NCI-H187 (cell line): ENCODE measurements around the gene DNAJC18.
"Not testable (repeated sequence)": the region's sequence is repeated elsewhere in the genome, so short reads cannot be mapped to it uniquely, and the experiment has no call there.

ENCODE experiments used
- DNase-seq, 2 experiments: peaks; one replicate each; lab custom pipeline; 2025; lab: John Stamatoyannopoulos, UW

Gene DNAJC18

GRCh38 chr5:139439013-139439903 is at the start of gene DNAJC18:
DNAJC18 (minus strand) TSS chr5:139439525; CDS start chr5:139439445, 80 bp downstream.
- peak; percentile 88 to 90 for DNase-seq

GRCh38 chr5:139488260-139488659 is 48.9 kb upstream of the DNAJC18 start:
- DNase-seq, result no peak

- no peak for DNase-seq
These were observed 46.9 kb upstream of the DNAJC18 start for GRCh38 chr5:139486201-139486600.

GRCh38 chr5:139482890-139483208 is 43.5 kb upstream of the DNAJC18 start:
- DNase-seq, result not testable (repeated sequence)

GRCh38 chr5:139482050-139482889 is 42.9 kb upstream of the DNAJC18 start, which contains the start of gene STING1:
STING1 (minus strand) TSS chr5:139482758; CDS start chr5:139481704, 1,054 bp downstream.
- peak; percentile 89 to 90 for DNase-seq

GRCh38 chr5:139481580-139482049 is 42.3 kb upstream of the DNAJC18 start:
- no peak for DNase-seq

GRCh38 chr5:139481122-139481533 is 41.8 kb upstream of the DNAJC18 start:
- no peak for DNase-seq

- DNase-seq, result not testable (repeated sequence)
These were observed 40.4 kb upstream of the DNAJC18 start for GRCh38 chr5:139479729-139480128.

- not testable (repeated sequence) for DNase-seq
These were observed 39.5 kb upstream of the DNAJC18 start for GRCh38 chr5:139478657-139479423.

- DNase-seq, result no peak
These were observed 36.7 kb upstream of the DNAJC18 start for GRCh38 chr5:139475865-139476617.

GRCh38 chr5:139474890-139475791 is 35.8 kb upstream of the DNAJC18 start:
- DNase-seq, result peak; percentile 62 to 67

GRCh38 chr5:139473565-139473964 is 34.2 kb upstream of the DNAJC18 start:
- no peak for DNase-seq

GRCh38 chr5:139473105-139473504 is 33.8 kb upstream of the DNAJC18 start:
- no peak for DNase-seq

- DNase-seq, result no peak
These were observed 33.2 kb upstream of the DNAJC18 start for GRCh38 chr5:139472386-139473030.

- DNase-seq, result no peak
These were observed 31.5 kb upstream of the DNAJC18 start, which contains the start of gene SMIM33 for GRCh38 chr5:139470821-139471300. SMIM33 (plus strand) TSS chr5:139471004; CDS start chr5:139471122, 118 bp downstream.

GRCh38 chr5:139468421-139468931 is 29.2 kb upstream of the DNAJC18 start:
- DNase-seq, result no peak

GRCh38 chr5:139462586-139463276 is 23.4 kb upstream of the DNAJC18 start, which contains the start of gene ECSCR:
ECSCR (minus strand) TSS chr5:139462743; CDS start chr5:139462670, 73 bp downstream.
- DNase-seq, result no peak

- no peak for DNase-seq
These were observed 22.4 kb upstream of the DNAJC18 start for GRCh38 chr5:139461698-139462097.
